T-cell (primary cell): Measurements from ENCODE around the gene UTS2B. TPM values are rescaled to one million over a fixed set of nuclear protein-coding genes. Genes with fewer than 3 reads are reported as not detected.

Experiments used
- ATAC-seq, 4 experiments: fragments of 200-7000 bp in 3 of 4; fragments of 150-1000 bp in 1 of 4; cut with Tn5 transposase; replicated peaks in 1 of 4; 1 replicate in 3 of 4; 2 replicates in 1 of 4; pipeline ENCODE4 v1.10.0; 2021; ENCODE audit warnings: moderate library complexity in 3 of 4, mild to moderate bottlenecking in 2 of 4, moderate number of reproducible peaks in 1 of 4
- CTCF ChIA-PET, 2 donors: fragments of 300-600 bp; sonication (Branson Sonifier 250); formaldehyde crosslinking; loops; one replicate each; lab custom pipeline; 2022; ENCODE audit warnings: antibody characterized with exemption in 2 of 2; lab: Charles Lee
- POLR2A ChIA-PET, 2 donors: fragments of 300-600 bp; sonication (Branson Sonifier 250); formaldehyde crosslinking; loops; one replicate each; lab custom pipeline; 2022; ENCODE audit warnings: antibody characterized with exemption in 2 of 2; lab: Charles Lee
- DNase-seq, 35 experiments: peaks; one replicate each; pipeline versions ENCODE4 v3.0.0 to v3.0.0-alpha.2; 2013 to 2023
- H3K27ac ChIP-seq: one replicate; pipeline ENCODE4 v1.5.1; 2013; ENCODE audit warnings: low read length
- H3K27me3 ChIP-seq, 2 experiments: replicated peaks in 1 of 2; 1 replicate in 1 of 2; 2 replicates in 1 of 2; pipeline versions ENCODE4 v1.6.1 to v1.7.0; 2013; ENCODE audit warnings: low read length in 1 of 2, mixed read lengths in 1 of 2; ENCODE audit not compliant: control insufficient read depth in 2 of 2, insufficient read depth in 2 of 2; ENCODE audit errors: extremely low read depth in 1 of 2
- H3K36me3 ChIP-seq, 2 donors: 1 replicate in 1 of 2; 2 replicates in 1 of 2; pipeline versions ENCODE4 v1.6.1 to v1.7.0; 2013; ENCODE audit warnings: low read length in 1 of 2; ENCODE audit not compliant: control insufficient read depth in 2 of 2, insufficient read depth in 1 of 2; ENCODE audit errors: extremely low read depth in 1 of 2
- H3K4me1 ChIP-seq, 2 experiments: 1 replicate in 1 of 2; 2 replicates in 1 of 2; pipeline versions ENCODE4 v1.6.1 to v1.7.0; 2013; ENCODE audit warnings: low read length in 2 of 2, mixed read lengths in 1 of 2; ENCODE audit not compliant: insufficient read depth in 2 of 2, control insufficient read depth in 1 of 2; ENCODE audit errors: extremely low read depth in 1 of 2
- H3K4me3 ChIP-seq, 2 donors: 1 replicate in 1 of 2; 2 replicates in 1 of 2; pipeline versions ENCODE4 v1.5.1 to v1.7.0; 2013; ENCODE audit warnings: mild to moderate bottlenecking in 2 of 2, low read length in 1 of 2, moderate library complexity in 1 of 2; ENCODE audit not compliant: control insufficient read depth in 1 of 2; ENCODE audit errors: extremely low read depth in 1 of 2
- H3K9me3 ChIP-seq: 2 replicates; pipeline ENCODE4 v1.7.0; 2013
- H3K27ac Mint-ChIP-seq, 2 donors: one replicate each; pipeline ENCODE4 v1.8.0; 2020 to 2021; ENCODE audit warnings: mild to moderate bottlenecking in 2 of 2, mixed read lengths in 2 of 2
- H3K27me3 Mint-ChIP-seq, 2 donors: one replicate each; pipeline ENCODE4 v1.8.0; 2021 to 2022; ENCODE audit warnings: mixed read lengths in 2 of 2
- H3K36me3 Mint-ChIP-seq: one replicate; pipeline ENCODE4 v1.8.0; 2021; ENCODE audit warnings: mixed read lengths
- H3K4me1 Mint-ChIP-seq, 3 donors: one replicate each; pipeline ENCODE4 v1.8.0; 2020 to 2022; ENCODE audit warnings: mixed read lengths in 3 of 3, mild to moderate bottlenecking in 1 of 3
- H3K4me3 Mint-ChIP-seq, 3 donors: one replicate each; pipeline ENCODE4 v1.8.0; 2020 to 2022; ENCODE audit warnings: mild to moderate bottlenecking in 3 of 3, mixed read lengths in 3 of 3, moderate library complexity in 3 of 3
- H3K9me3 Mint-ChIP-seq, 3 donors: one replicate each; pipeline ENCODE4 v1.8.0; 2020 to 2022; ENCODE audit warnings: mixed read lengths in 3 of 3
- WGBS: methylation state at CpG from one replicate; pipeline ENCODE4 v1.1.5; 2013; ENCODE audit warnings: missing lambda C conversion rate; ENCODE audit not compliant: insufficient coverage; 5-methylcytosine and 5-hydroxymethylcytosine counted together
- total RNA-seq, 35 experiments: library from RNA in 6 of 35; stranded (reverse) in 6 of 35; fragments of 120-200 nt in 1 of 35; gene quantifications; one replicate each; pipeline versions ENCODE4 v1.2.1 to v1.2.4 and lab custom pipeline; 2013 to 2026

UTS2B gene
- total RNA-seq, 5 donors from 2014 or later (not counting 1 experiment from before 2014, with no cell fraction given): 0.32 to 0.36 TPM; not detected in 3

- Mint-ChIP-seq H3K4me1 (no peaks in the 10 kb centered on the region), H3K9me3 (peaks cover 0 to 4% (median 0%) of the 10 kb centered on the region in 3 donors), H3K27ac (no peak overlapping the region), H3K36me3 (no peaks in the 10 kb centered on the region), H3K4me3 (no peak overlapping the region), H3K27me3 (no peaks in the 10 kb centered on the region)
- WGBS: 94% methylated on average over 2 of the region's 3 CpGs
- H3K4me3 ChIP-seq: no peak overlapping the region
- H3K36me3 ChIP-seq: no peaks in the 10 kb centered on the region
- H3K27me3 ChIP-seq: no peaks in the 10 kb centered on the region
- H3K4me1 ChIP-seq: no peaks in the 10 kb centered on the region
- no peak overlapping the region for H3K27ac ChIP-seq
- ATAC-seq (no peak), DNase-seq (no peak)
- H3K9me3 ChIP-seq: no peaks in the 10 kb centered on the region
- ChIA-PET POLR2A (no interaction called here), CTCF (no interaction called here)
Measured at GRCh38 chr3:191236646-191237045, 93.7 kb downstream of the UTS2B start.

- Mint-ChIP-seq H3K9me3 (peaks cover 0 to 4% (median 0%) of the 10 kb centered on the region in 3 donors), H3K36me3 (no peaks in the 10 kb centered on the region), H3K27me3 (no peaks in the 10 kb centered on the region), H3K4me1 (no peaks in the 10 kb centered on the region), H3K4me3 (no peak overlapping the region), H3K27ac (no peak overlapping the region)
- H3K36me3 ChIP-seq: no peaks in the 10 kb centered on the region
- H3K27me3 ChIP-seq: no peaks in the 10 kb centered on the region
- CTCF ChIA-PET: no interaction called here
- no peaks in the 10 kb centered on the region for H3K4me1 ChIP-seq
- no peaks in the 10 kb centered on the region for H3K9me3 ChIP-seq
- H3K4me3 ChIP-seq: no peak overlapping the region
- WGBS: 71% methylated on average over 3 of the region's 4 CpGs
- DNase-seq (no peak), ATAC-seq (no peak)
- no peak overlapping the region for H3K27ac ChIP-seq
- POLR2A ChIA-PET: no interaction called here
Measured at GRCh38 chr3:191235331-191236314, 94.7 kb downstream of the UTS2B start.

- H3K27me3 ChIP-seq: no peaks in the 10 kb centered on the region
- 81% methylated on average over 3 of the region's 9 CpGs for WGBS
- DNase-seq (no peak), ATAC-seq (no peak)
- Mint-ChIP-seq H3K27me3 (no peaks in the 10 kb centered on the region), H3K4me3 (no peak overlapping the region), H3K9me3 (peaks cover 0 to 4% (median 0%) of the 10 kb centered on the region in 3 donors), H3K27ac (no peak overlapping the region), H3K4me1 (no peaks in the 10 kb centered on the region), H3K36me3 (no peaks in the 10 kb centered on the region)
- H3K27ac ChIP-seq: no peak overlapping the region
- no peak overlapping the region for H3K4me3 ChIP-seq
- no peaks in the 10 kb centered on the region for H3K4me1 ChIP-seq
- H3K9me3 ChIP-seq: no peaks in the 10 kb centered on the region
- ChIA-PET POLR2A (no interaction called here), CTCF (no interaction called here)
- H3K36me3 ChIP-seq: no peaks in the 10 kb centered on the region
Measured at GRCh38 chr3:191234216-191234615, 96.1 kb downstream of the UTS2B start.

GRCh38 chr3:191227541-191227940 is 102.8 kb downstream of the UTS2B start:
- ChIA-PET CTCF (no interaction called here), POLR2A (no interaction called here)
- no peak for ATAC-seq
- H3K9me3 ChIP-seq: no peaks in the 10 kb centered on the region
- no peaks in the 10 kb centered on the region for H3K4me1 Mint-ChIP-seq
- no peaks in the 10 kb centered on the region for H3K9me3 Mint-ChIP-seq
- no peak overlapping the region for H3K27ac Mint-ChIP-seq
- H3K36me3 ChIP-seq: no peaks in the 10 kb centered on the region
- H3K36me3 Mint-ChIP-seq: no peaks in the 10 kb centered on the region
- H3K4me3 Mint-ChIP-seq: no peak overlapping the region
- no peak overlapping the region for H3K27ac ChIP-seq
- H3K4me1 ChIP-seq: no peaks in the 10 kb centered on the region
- peaks cover 0 to under 1% of the 10 kb centered on the region in 2 donors for H3K27me3 Mint-ChIP-seq
- H3K4me3 ChIP-seq: no peak overlapping the region
- WGBS: no CpG with 5 or more reads among the region's 5 CpGs
- no peaks in the 10 kb centered on the region for H3K27me3 ChIP-seq
- no peak for DNase-seq

GRCh38 chr3:191221638-191222037 is 108.7 kb downstream of the UTS2B start:
- Mint-ChIP-seq H3K9me3 (no peaks in the 10 kb centered on the region), H3K27me3 (peaks cover 0 to 7% of the 10 kb centered on the region in 2 donors), H3K27ac (no peak overlapping the region), H3K4me3 (no peak overlapping the region), H3K4me1 (no peaks in the 10 kb centered on the region), H3K36me3 (no peaks in the 10 kb centered on the region)
- Histone ChIP-seq H3K9me3 (no peaks in the 10 kb centered on the region), H3K36me3 (no peaks in the 10 kb centered on the region), H3K4me1 (no peaks in the 10 kb centered on the region), H3K27me3 (no peaks in the 10 kb centered on the region), H3K4me3 (no peak overlapping the region), H3K27ac (no peak overlapping the region)
- ATAC-seq (no peak), DNase-seq (no peak)
- CTCF ChIA-PET: no interaction called here
- POLR2A ChIA-PET: no interaction called here
- WGBS: 100% methylated on average over 1 of the region's 1 CpG

- Mint-ChIP-seq H3K9me3 (no peaks in the 10 kb centered on the region), H3K36me3 (no peaks in the 10 kb centered on the region), H3K27ac (no peak overlapping the region), H3K27me3 (peaks cover 0 to 7% of the 10 kb centered on the region in 2 donors), H3K4me1 (no peaks in the 10 kb centered on the region), H3K4me3 (no peak overlapping the region)
- no peaks in the 10 kb centered on the region for H3K9me3 ChIP-seq
- no peaks in the 10 kb centered on the region for H3K27me3 ChIP-seq
- ATAC-seq (no peak), DNase-seq (no peak)
- no peaks in the 10 kb centered on the region for H3K4me1 ChIP-seq
- ChIA-PET POLR2A (no interaction called here), CTCF (no interaction called here)
- no peak overlapping the region for H3K4me3 ChIP-seq
- H3K27ac ChIP-seq: no peak overlapping the region
- H3K36me3 ChIP-seq: no peaks in the 10 kb centered on the region
- WGBS: 79% methylated on average over 4 of the region's 5 CpGs
Measured at GRCh38 chr3:191220908-191221307, 109.4 kb downstream of the UTS2B start.
